SU-DHL-6 (cell line): Measurements from ENCODE around the gene GPX4.

Experiments
- H2AFZ ChIP-seq: fragments of 200-600 bp; sonication (generic); 2 replicates; pipeline ENCODE4 v1.6.1; 2014; ENCODE audit warnings: low read depth, mild to moderate bottlenecking, moderate library complexity, mixed read lengths, antibody characterized with exemption, low read length; ENCODE audit not compliant: severe bottlenecking
- H3F3A ChIP-seq: fragments of 200-600 bp; shearing (Covaris generic); 2 replicates; pipeline ENCODE4 v1.6.0; 2016; ENCODE audit warnings: antibody characterized with exemption, mild to moderate bottlenecking; ENCODE audit not compliant: insufficient read depth
- H3K27ac ChIP-seq: fragments of 200-600 bp; sonication (generic); 2 replicates; pipeline ENCODE4 v1.5.1; 2016; ENCODE audit warnings: low read depth, mild to moderate bottlenecking, low read length, moderate library complexity, mixed read lengths
- H3K27me3 ChIP-seq: fragments of 200-600 bp; sonication (generic), shearing (Covaris generic); 2 replicates; pipeline ENCODE4 v1.6.0; 2014; ENCODE audit warnings: mild to moderate bottlenecking, low read length
- H3K36me3 ChIP-seq: fragments of 200-600 bp; sonication (generic); 2 replicates; pipeline ENCODE4 v1.6.1; 2014; ENCODE audit warnings: mild to moderate bottlenecking, low read length, mixed read lengths
- H3K4me2 ChIP-seq: fragments of 300-600, 200-600 bp; shearing (Covaris generic), sonication (generic); 2 replicates; pipeline ENCODE4 v1.6.0; 2014; ENCODE audit warnings: low read length, low read depth, mild to moderate bottlenecking; ENCODE audit not compliant: poor library complexity, severe bottlenecking
- H3K4me3 ChIP-seq: fragments of 200-600 bp; sonication (generic); 2 replicates; pipeline ENCODE4 v1.5.1; 2014; ENCODE audit warnings: antibody characterized with exemption, low read length, mild to moderate bottlenecking, mixed read lengths; ENCODE audit not compliant: insufficient read depth, poor library complexity, severe bottlenecking
- H3K79me2 ChIP-seq: fragments of 200-600 bp; sonication (generic); 2 replicates; pipeline ENCODE4 v1.6.1; 2014; ENCODE audit warnings: mild to moderate bottlenecking, low read length, moderate library complexity; ENCODE audit not compliant: insufficient read depth
- H3K9ac ChIP-seq: fragments of 200-600 bp; sonication (generic); 2 replicates; pipeline ENCODE4 v1.7.0; 2014; ENCODE audit warnings: mild to moderate bottlenecking, low read length
- H3K9me2 ChIP-seq: fragments of 200-600 bp; sonication (generic); replicated peaks from 2 replicates; pipeline ENCODE4 v1.6.1; 2014; ENCODE audit warnings: low read length; ENCODE audit not compliant: insufficient read depth
- H3K9me3 ChIP-seq: fragments of 200-600 bp; sonication (generic); 2 replicates; pipeline ENCODE4 v1.6.1; 2014; ENCODE audit warnings: low read length, mixed read lengths; ENCODE audit not compliant: insufficient read depth
- H4K20me1 ChIP-seq: fragments of 200-600 bp; sonication (generic); 2 replicates; pipeline ENCODE4 v1.6.1; 2014; ENCODE audit warnings: low read depth, mild to moderate bottlenecking, antibody characterized with exemption, low read length, moderate library complexity, mixed read lengths
- CTCF ChIP-seq: fragments of 200-600 bp; sonication (generic); IDR thresholded peaks from one replicate; pipeline ENCODE4 v1.5.1; 2017; ENCODE audit warnings: antibody characterized with exemption, mild to moderate bottlenecking, low read length, moderate library complexity; ENCODE audit not compliant: insufficient read depth, poor library complexity, severe bottlenecking
- EZH2phosphoT487 ChIP-seq: fragments of 200-600 bp; sonication (generic), shearing (Covaris generic); conservative IDR thresholded peaks from 2 replicates; pipeline ENCODE4 v1.6.1; 2018; ENCODE audit warnings: mild to moderate bottlenecking, antibody characterized with exemption, low read length, moderate library complexity, mixed read lengths

The GPX4 gene

GRCh38 chr19:1063030-1063908 is 40.5 kb upstream of the GPX4 start:
- Histone ChIP-seq H3F3A (peaks cover 15% of the 10 kb centered on the region; the same call in 1 of the 2 replicates), H3K9me2 (no peaks in the 10 kb centered on the region), H2AFZ (no peak overlapping the region), H3K27ac (no peak overlapping the region), H3K79me2 (peaks cover 7% of the 10 kb centered on the region; the same call in 1 of the 2 replicates), H4K20me1 (no peaks in the 10 kb centered on the region), H3K9ac (no peak overlapping the region), H3K4me3 (no peak overlapping the region), H3K4me2 (no peak overlapping the region), H3K27me3 (no peaks in the 10 kb centered on the region), H3K36me3 (no peaks in the 10 kb centered on the region), H3K9me3 (no peaks in the 10 kb centered on the region)
- TF ChIP-seq EZH2phosphoT487 = no peak
- no peak for TF ChIP-seq CTCF

- no peak overlapping the region for H2AFZ ChIP-seq
- no peaks in the 10 kb centered on the region for H3K36me3 ChIP-seq
- no peak overlapping the region for H3K4me3 ChIP-seq
- peaks cover 20% of the 10 kb centered on the region for H3F3A ChIP-seq
- no peak overlapping the region for H3K9ac ChIP-seq
- H4K20me1 ChIP-seq = no peaks in the 10 kb centered on the region
- no peaks in the 10 kb centered on the region for H3K9me3 ChIP-seq
- no peaks in the 10 kb centered on the region for H3K9me2 ChIP-seq
- H3K79me2 ChIP-seq = peaks cover 15% of the 10 kb centered on the region; the same call in 1 of the 2 replicates
- H3K27ac ChIP-seq = no peak overlapping the region
- no peaks in the 10 kb centered on the region for H3K27me3 ChIP-seq
- no peak for TF ChIP-seq CTCF
- TF ChIP-seq EZH2phosphoT487 = no peak
- peak overlapping the region; percentile 31 for H3K4me2 ChIP-seq
Observed at GRCh38 chr19:1063909-1064660, 39.7 kb upstream of the GPX4 start.

GRCh38 chr19:1064661-1065605 is 38.9 kb upstream of the GPX4 start:
- no peak overlapping the region for H3K4me3 ChIP-seq
- H3K9me2 ChIP-seq = no peaks in the 10 kb centered on the region
- no peaks in the 10 kb centered on the region for H3K27me3 ChIP-seq
- peak overlapping the region; percentile 31 for H3K4me2 ChIP-seq
- peaks cover 26% of the 10 kb centered on the region for H3F3A ChIP-seq
- no peak overlapping the region for H2AFZ ChIP-seq
- no peak overlapping the region for H3K27ac ChIP-seq
- no peaks in the 10 kb centered on the region for H3K36me3 ChIP-seq
- no peak overlapping the region; the same call in 1 of the 2 replicates for H3K9ac ChIP-seq
- H4K20me1 ChIP-seq = no peaks in the 10 kb centered on the region
- TF ChIP-seq CTCF = peak; percentile 45
- TF ChIP-seq EZH2phosphoT487 = no peak
- H3K79me2 ChIP-seq = peaks cover 15% of the 10 kb centered on the region; the same call in 1 of the 2 replicates
- no peaks in the 10 kb centered on the region for H3K9me3 ChIP-seq
